ENCODE results near the gene GRK5. TPM values are rescaled to one million over a fixed set of nuclear protein-coding genes. Genes with fewer than 3 reads are reported as not detected.

Gene GRK5
- total RNA-seq, 6 experiments from 2014 or later, result 9.7 to 16.8 (median 15.9) TPM

GRCh38 chr10:119501690-119502089 is 294.3 kb downstream of the GRK5 start:
- no peaks in the 10 kb centered on the region for H3K9me3 Mint-ChIP-seq
- TF ChIP-seq CTCF (IDR thresholded peaks at IDR 0.05), result no peak
- H3K27ac Mint-ChIP-seq, result no peak overlapping the region; the same call in 1 of the 2 replicates
- peaks cover 6% of the 10 kb centered on the region for H3K27me3 Mint-ChIP-seq (ENCODE audit: insufficient read depth)
- peaks cover 6% of the 10 kb centered on the region; the same call in 1 of the 2 replicates for H3K4me1 Mint-ChIP-seq (ENCODE audit: low read depth)
- DNase-seq, result no peak
- no peak overlapping the region for H3K4me3 Mint-ChIP-seq
- peaks cover 7% of the 10 kb centered on the region for H3K36me3 Mint-ChIP-seq (ENCODE audit: low read depth)

GRCh38 chr10:119502209-119502608 is 294.8 kb downstream of the GRK5 start:
- Mint-ChIP-seq H3K36me3 (ENCODE audit: low read depth) (peaks cover 12% of the 10 kb centered on the region), H3K9me3 (no peaks in the 10 kb centered on the region), H3K4me3 (no peak overlapping the region), H3K27me3 (ENCODE audit: insufficient read depth) (peaks cover 4% of the 10 kb centered on the region), H3K4me1 (ENCODE audit: low read depth) (peaks cover 6% of the 10 kb centered on the region; the same call in 1 of the 2 replicates), H3K27ac (no peak overlapping the region)
- no peak for DNase-seq
- TF ChIP-seq CTCF (IDR thresholded peaks at IDR 0.05), result no peak

- no peaks in the 10 kb centered on the region for H3K9me3 Mint-ChIP-seq
- H3K27ac Mint-ChIP-seq, result no peak overlapping the region
- peaks cover 4% of the 10 kb centered on the region for H3K27me3 Mint-ChIP-seq (ENCODE audit: insufficient read depth)
- no peak for DNase-seq
- peaks cover 12% of the 10 kb centered on the region for H3K36me3 Mint-ChIP-seq (ENCODE audit: low read depth)
- peaks cover 6% of the 10 kb centered on the region; the same call in 1 of the 2 replicates for H3K4me1 Mint-ChIP-seq (ENCODE audit: low read depth)
- no peak overlapping the region for H3K4me3 Mint-ChIP-seq
- TF ChIP-seq CTCF (IDR thresholded peaks at IDR 0.05), result no peak
These were observed 295.3 kb downstream of the GRK5 start for GRCh38 chr10:119502618-119503155.

DNA sequence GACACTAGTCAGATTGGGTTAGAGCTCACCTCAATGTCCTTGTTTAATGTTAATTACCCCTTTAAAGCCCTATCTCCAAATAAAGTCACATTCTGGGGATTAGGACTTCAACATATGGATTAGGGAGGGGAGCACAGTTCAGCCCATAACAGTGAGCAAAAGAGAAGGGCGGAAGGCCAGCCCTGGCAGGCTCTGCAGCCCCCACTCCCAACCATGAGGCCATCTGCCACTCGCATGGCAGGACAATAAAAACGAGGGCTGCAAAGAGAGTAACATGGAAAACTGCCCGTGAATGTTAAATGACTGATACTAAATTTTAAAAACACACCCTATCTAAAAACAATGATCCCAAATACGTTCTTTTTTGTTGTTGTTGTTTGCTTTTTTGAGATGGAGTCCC is 296.4 kb downstream of the GRK5 start:
- Mint-ChIP-seq H3K4me1 (ENCODE audit: low read depth) (peaks cover 6% of the 10 kb centered on the region; the same call in 1 of the 2 replicates), H3K27me3 (ENCODE audit: insufficient read depth) (peaks cover 2% of the 10 kb centered on the region; the same call in 1 of the 2 replicates), H3K4me3 (no peak overlapping the region), H3K36me3 (ENCODE audit: low read depth) (peaks cover 17% of the 10 kb centered on the region), H3K27ac (no peak overlapping the region), H3K9me3 (no peaks in the 10 kb centered on the region)
- no peak for TF ChIP-seq CTCF (IDR thresholded peaks at IDR 0.05)
- DNase-seq, result no peak

DNA sequence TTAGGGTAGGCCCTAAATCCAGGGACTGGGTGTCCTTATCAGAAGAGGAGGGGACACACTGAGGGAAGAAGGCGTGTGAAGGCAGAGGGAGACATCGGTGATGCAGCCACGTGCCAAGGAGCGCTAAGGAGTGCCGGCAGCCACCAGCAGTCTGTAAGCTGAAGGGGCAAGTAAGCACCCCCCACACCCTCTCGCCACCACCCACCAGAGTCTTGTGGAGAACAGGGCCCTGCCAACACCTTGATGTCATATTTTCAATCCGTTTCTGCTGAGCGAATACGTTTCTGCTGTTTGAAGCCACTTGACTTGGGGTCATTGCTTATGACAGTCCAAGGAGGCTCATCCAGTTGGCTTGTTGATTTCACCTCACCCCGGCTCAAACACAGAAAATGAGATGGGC is 297.3 kb downstream of the GRK5 start:
- H3K4me1 Mint-ChIP-seq (ENCODE audit: low read depth), result peaks cover 2% of the 10 kb centered on the region; the same call in 1 of the 2 replicates
- no peaks in the 10 kb centered on the region for H3K9me3 Mint-ChIP-seq
- no peak overlapping the region for H3K4me3 Mint-ChIP-seq
- no peak for TF ChIP-seq CTCF (IDR thresholded peaks at IDR 0.05)
- peaks cover 14% of the 10 kb centered on the region for H3K36me3 Mint-ChIP-seq (ENCODE audit: low read depth)
- H3K27me3 Mint-ChIP-seq (ENCODE audit: insufficient read depth), result peaks cover 2% of the 10 kb centered on the region; the same call in 1 of the 2 replicates
- H3K27ac Mint-ChIP-seq, result no peak overlapping the region
- no peak for DNase-seq
